NCI-H510A treated with DMSO at 0.1 percent for 48 hours (cell line): ENCODE data around the gene SPR.

Experiments
- DNase-seq: peaks from one replicate; lab custom pipeline; 2025; lab: John Stamatoyannopoulos, UW

The SPR gene

DNA sequence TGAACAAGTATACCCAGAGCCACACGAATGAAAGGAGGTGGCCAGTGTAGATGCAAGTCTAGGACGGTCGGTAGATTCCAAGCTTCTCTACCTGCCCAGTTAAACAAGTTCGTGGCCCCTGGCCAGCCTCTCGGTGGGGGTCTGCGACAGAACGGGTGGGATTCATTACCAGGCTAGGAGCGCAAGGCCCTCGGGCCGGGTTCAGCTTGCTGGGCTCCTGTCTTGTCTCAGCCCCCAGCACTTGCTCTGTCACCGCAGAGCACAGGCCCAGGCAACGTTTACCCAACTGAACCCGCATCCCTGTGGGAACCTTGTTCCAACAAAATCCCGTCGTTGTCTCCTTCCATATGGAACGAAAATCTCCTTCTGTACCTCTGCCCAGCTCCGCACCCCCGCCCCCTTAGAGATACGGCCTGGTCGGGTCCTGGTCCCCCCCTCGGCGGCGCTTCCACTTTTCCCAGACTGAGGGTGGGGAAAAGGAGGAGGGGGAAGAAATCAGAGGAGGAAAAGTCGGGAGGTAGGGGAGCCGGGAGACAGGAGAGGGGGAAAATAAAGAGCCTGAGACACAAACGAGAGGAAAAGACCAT, 28.2 kb downstream of the SPR start:
- no peak for DNase-seq

DNA sequence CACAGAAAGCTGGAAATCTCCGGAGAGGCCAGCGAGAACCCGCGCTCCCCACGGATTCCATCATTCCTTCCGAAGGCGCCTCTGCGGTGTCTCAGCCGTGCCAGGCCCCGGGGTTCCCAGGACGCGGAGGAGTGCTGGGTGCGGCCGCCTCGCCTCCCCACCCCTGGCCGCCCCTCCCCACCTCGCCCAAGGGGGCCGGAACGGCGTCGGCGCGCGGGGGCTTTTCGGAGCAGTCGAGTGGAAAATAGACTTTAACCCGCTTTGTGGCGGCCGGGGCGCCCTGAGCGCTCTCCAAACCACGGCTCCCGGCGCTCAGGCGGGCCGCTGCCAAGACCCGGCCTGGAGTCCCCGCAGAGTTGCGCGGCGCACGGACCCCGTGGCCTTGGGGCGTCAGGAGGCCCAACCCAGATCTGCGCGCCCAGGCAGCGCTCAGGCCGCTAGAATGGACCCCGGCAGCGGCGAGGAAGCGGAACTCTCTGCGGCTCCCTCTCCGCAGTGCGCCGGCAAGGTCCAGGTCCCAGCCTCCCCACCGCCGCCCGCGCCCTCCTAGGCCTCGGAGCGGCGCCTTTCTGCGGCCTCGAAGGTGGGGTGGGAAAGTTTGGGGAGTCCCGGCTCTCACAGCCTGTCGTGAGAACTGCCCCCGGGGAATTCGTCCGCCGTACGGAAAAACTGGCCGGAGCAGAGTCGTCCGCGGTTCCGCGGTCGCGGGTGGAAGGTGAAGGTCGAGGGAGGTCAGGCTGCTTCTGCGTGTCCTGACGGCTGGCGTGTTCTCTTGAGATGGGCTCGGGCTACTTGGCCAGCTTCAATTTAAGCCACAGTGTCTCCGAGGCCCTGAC, 28.9 kb downstream of the SPR start:
- DNase-seq: peak; percentile 38

- DNase-seq: no peak
These were observed 29.5 kb downstream of the SPR start for GRCh38 chr2:72916743-72917137.

GRCh38 chr2:72917138-72917876, 30.1 kb downstream of the SPR start, which contains the start of gene EMX1:
Gene EMX1 (plus strand): TSS chr2:72917519. CDS start chr2:72917853, 334 bp downstream.
- DNase-seq: peak; percentile 71

DNA sequence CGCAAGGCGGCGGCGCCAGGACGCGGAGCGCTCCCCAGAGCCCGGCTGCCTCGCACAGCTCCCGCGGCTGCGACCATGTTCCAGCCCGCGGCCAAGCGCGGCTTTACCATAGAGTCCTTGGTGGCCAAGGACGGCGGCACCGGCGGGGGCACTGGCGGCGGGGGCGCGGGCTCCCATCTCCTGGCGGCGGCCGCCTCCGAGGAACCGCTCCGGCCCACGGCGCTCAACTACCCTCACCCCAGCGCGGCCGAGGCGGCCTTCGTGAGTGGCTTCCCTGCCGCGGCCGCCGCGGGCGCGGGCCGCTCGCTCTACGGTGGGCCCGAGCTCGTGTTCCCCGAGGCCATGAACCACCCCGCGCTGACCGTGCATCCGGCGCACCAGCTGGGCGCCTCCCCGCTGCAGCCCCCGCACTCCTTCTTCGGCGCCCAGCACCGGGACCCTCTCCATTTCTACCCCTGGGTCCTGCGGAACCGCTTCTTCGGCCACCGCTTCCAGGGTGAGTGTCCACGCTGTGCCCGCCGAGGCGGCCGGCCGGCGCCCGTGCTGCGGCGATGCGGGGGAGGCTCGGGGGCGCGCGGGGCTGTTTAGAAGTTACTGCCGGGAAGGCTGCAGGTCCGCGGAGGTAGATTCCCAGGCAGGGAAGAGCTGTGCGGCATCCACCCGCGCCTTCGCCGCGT, 30.8 kb downstream of the SPR start:
- no peak for DNase-seq

DNA sequence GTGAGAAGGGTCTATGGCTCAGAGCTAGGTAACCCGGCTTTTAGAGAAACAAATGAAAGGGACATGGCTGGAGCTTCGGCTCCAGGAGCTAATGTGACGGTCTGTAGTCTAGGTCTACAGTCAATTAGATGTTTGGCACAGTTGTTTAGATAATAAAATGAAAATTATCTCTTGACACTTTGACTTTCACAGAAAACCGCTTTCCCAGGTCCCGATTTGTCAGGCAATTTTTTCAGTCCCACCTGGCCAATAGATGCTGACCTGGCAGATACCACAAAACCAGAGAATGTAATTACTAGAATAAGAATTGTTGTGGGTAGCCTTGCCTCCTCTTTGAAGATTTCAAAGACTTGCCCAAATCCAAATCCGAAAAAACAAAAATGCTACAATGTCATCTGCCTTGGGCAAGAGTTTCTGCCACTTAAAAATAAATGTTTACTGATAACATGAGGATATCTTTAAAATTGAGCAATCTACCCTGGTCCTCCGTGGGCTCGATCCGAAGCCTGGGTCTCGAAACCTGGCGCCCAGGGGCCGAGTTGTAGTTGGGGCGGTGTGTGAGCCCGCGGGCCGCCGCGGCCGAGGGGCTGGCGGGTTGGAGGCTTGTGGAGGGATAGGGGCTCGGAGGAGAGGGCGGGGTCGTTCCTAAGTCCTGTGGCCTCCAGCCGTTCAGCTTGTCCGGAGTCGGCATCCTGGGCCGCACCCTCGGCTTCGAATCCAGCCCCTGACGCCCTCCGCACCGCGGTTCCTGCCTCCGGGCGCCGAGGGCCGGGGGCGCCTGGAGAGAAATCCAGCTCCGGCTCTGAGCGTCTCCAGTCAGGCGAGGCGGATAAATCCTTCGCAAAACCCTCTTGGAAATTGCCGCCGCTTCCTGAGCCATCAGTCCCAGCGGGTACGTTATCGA, 32.5 kb downstream of the SPR start:
- peak; percentile 9 for DNase-seq

GRCh38 chr2:72920318-72921087, 33.3 kb downstream of the SPR start:
- DNase-seq: peak; percentile 28

DNA sequence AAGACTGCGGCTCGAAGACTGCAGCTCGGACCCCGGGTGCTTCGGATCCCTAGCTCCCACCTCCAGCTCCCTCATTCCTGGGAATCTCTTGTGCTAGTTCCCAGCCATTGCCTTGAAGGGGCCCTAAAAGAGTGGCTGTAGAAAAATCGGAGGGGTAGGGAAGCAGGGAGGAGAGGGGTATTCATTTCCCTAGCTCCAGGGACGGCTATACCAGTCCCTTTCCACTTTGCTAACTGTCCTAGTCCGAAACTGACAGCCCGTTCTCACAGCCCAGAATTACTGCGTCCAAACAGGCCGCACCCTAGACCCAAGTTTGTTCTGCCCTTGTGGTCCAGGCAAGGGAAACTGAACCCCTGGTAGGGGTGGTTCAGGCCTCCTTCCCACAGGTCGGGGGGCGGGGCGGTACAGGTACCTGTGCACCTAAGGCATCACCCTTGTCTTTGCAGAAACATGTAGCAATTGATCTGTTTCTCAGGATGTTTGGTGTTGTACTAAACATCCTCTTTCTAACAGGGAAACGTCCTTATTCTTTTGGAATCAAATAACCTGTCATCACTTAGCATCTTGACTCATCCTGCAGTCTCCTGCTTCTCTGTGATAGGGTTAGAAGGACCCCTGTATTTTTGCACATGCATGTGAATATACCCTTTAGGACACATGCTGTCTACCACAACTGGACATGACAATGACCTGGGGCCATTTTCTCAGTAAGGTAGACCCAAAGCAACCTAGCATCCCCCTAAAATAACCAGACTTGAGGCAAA, 34.1 kb downstream of the SPR start:
- DNase-seq: no peak

DNA sequence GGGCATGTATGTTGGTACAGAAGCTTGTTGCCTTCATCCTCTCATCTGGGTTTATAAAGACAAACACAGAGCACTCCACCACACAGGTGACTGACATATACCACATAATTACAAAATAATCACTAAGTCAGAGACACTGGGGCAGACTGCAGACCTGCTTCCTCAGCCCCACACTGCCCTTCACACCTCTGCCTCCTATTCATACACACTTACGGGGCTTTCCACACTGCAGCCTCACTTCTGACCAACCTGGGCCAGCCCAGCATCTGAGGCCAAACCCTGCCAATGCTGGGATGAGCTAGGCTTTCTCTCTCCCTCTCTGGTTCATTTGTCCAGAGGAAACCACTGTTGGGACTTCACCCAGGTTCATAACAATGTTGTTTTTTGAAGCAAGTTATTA, 34.6 kb downstream of the SPR start:
- no peak for DNase-seq

- DNase-seq: no peak
These were observed 36.7 kb downstream of the SPR start for GRCh38 chr2:72923833-72924352.

DNA sequence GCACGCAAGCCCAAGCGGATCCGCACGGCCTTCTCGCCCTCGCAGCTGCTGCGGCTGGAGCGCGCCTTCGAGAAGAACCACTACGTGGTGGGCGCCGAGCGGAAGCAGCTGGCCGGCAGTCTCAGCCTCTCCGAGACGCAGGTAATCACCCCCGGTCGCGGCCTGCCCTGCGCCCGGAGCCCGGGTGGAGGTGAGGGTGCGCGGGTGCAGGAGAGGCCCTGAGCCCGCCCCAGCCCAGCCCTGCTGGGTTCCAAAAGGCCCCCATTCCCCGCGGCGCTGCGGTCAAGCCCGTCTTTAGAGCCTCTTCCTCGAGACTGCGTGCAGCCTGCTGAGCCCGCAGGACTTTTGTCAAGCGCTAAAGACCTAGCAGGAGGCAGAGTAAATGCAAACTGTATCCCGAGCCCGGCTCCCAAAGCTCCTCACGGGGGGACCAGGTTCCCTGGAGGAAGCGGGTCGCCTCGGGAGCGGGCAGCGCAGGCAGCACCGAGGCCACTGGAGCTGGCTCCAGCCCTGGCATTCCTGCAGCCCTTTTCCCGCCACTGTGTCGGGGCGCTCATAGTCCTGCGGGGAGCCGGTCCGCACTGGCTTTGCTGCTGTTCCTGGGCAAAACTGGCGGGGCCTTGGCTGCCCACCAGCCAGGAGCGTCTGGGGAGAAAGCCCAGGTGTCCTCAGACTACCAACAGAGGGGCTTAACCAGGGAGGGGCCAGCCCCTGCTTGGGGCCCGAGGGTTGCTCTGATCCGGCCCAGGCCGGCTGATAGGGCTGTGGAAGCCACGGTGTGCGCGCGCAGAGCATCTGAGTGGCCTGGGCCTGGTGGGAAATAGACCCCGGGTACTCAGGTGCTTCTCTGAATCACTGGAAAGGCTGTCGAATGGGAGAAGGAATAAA, 37.4 kb downstream of the SPR start:
- no peak for DNase-seq

- DNase-seq: no peak
These were observed 38.2 kb downstream of the SPR start for GRCh38 chr2:72925328-72925943.

DNA sequence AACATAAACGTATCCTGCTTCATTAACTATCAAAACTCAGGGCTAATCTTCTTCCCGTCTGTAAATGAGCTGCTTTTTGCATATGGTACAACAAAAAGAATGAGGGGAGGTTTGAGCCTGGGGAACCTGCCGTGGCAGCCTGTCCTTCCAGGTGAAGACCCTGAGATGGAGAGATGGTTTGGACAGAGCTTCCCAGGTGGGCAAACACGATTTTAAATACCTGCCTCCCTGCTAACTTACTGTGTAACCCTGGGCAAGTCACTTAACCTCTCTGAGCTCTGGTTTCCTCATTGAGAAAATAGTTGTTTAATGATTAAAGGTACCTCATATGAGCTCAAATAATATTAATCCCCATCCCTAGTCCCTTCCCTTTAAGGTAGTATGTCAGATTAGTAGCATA, 39.2 kb downstream of the SPR start:
- DNase-seq: no peak

GRCh38 chr2:72926811-72927465, 39.7 kb downstream of the SPR start:
- DNase-seq: no peak

- no peak for DNase-seq
These were observed 40.7 kb downstream of the SPR start for GRCh38 chr2:72927619-72928550.

DNA sequence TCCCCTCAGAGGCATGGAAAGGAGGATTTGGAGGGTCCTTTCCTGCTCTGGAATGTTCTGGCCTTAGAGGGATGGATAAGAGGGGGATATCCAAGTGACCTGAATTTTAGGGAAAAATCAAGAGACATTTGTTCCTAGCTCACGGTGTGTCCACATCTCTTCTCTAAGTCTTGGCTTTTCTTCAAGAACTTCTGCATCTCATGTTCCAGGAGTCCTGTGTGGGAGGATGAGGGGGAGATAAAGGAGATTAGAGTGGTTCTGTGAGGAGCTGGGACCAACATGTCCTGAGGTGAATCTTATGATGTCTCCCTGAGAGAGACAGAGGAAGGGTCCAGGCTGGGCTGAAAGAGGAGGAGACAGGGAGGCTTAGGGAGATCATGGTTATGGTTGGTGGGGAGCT, 41.8 kb downstream of the SPR start:
- DNase-seq: no peak
